HS-5 (cell line): ENCODE data around the gene SNRNP27.
"Not testable (repeated sequence)": the region's sequence is repeated elsewhere in the genome, so short reads cannot be mapped to it uniquely, and the experiment has no call there.

Source experiments
- DNase-seq: peaks from one replicate; pipeline ENCODE4 v3.0.0-alpha.2; 2012; ENCODE audit warnings: low read depth

The SNRNP27 gene

GRCh38 chr2:69893684-69894551 lies at the start of gene SNRNP27:
TSS of gene SNRNP27 (plus strand) at chr2:69893956. CDS start at chr2:69893985, 29 bp downstream.
- peak; percentile 49 for DNase-seq

DNA sequence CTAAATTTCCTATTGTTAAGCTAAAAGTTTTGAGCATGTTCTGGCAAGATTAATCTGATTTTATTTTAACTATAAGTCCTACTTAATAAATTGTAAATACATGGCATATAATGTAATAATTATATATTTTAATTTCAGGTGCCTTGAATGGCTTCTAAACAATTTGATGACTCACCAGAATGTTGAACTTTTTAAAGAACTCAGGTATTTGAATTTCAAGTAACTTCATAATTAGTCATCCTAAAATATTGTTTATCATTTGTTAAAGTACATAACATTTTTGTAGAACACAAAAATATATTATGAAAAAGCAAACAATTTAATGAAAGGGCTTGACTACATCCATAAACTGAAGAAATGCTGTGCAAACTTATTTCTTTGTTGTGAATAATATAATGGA lies 49.8 kb upstream of the SNRNP27 start:
- DNase-seq: no peak

DNA sequence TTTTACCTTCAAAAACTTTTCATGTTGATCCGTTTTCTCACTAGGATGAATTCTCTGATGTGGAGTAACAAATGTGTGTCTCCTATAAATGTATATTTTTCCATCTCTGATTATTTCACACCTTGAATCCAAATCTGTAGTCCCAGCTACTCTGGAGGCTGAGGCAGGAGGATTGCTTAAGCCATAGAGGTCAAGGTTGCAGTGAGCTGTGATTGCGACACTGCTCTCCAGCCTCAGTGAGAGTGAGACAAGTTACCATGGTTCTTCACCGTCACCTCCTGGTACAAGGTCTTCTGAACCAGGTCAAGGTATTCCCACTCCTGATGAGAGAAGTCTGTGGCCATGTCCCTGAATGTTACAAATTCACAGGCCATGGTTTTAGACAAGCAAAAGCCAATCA lies 49.2 kb upstream of the SNRNP27 start:
- DNase-seq: no peak

- no peak for DNase-seq
Observed at GRCh38 chr2:69846182-69847067, 47.3 kb upstream of the SNRNP27 start.

- no peak for DNase-seq
Observed at GRCh38 chr2:69847068-69847828, 46.5 kb upstream of the SNRNP27 start.

DNA sequence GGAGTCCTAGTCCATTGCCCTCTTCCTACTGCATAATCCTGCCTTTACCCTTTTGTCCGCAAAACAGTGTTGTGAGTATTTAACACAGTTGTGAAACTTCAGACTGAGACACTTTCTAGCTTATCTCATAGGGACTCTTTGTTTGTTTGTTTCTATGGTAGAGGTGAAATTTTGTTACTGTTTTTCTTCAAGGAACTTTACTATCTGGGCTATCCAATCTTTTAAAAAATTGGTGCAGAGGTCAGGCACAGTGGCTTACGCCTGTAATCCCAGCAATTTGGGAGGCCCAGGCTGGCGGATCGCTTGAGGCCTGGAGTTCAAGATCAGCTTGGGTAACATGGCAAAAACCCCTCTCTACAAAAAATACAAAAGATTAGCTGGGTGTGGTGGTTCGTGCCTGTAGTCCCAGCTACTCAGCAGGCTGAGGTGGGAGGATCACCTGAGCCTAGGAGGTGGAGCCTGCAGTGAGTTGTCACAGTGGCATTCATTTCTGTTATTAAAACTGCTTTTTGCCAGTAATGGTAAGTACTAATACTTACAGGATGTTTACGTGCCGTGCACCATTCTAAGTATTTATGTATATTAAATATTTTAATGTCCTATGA lies 45.5 kb upstream of the SNRNP27 start:
- DNase-seq: no peak

- DNase-seq: no peak
Observed at GRCh38 chr2:69858261-69858660, 35.5 kb upstream of the SNRNP27 start.

DNA sequence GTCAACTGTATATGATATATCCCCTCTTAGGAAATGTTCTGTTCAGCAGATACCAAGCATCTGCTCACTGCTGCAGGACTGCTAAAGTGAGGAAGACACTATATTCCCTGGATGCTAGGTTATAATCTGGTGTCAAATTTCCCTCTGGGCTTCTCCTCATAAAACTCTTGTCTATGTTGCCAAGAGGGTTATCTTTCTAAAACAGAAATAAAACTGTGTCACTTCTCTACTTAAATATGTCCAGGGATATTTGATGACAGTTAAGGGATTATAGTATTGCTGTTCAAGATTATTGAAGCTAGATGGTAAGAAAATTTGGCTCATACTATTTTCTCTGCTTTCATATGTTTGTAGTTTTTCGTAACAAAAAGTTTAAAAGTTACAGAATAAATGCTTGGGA lies 30.5 kb upstream of the SNRNP27 start:
- no peak for DNase-seq

DNA sequence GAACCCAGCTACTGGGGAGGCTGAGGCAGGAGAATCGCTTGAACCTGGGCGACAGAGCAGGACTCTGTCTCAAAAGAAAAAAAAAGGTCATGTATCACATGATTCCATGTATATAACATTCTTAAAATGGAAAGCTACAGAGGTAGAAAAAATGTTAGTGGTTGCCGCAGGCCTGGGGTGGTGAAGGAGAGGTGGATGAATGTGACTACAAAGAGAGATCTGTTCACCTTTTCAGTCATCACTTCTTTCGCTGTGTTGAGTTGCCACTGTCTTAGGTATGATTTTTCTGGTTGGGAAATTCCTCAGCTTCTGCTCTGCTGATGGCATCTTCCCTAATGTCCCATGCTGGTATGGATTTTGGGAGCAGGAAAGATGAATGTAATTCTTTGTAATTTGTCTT lies 5.3 kb upstream of the SNRNP27 start:
- no peak for DNase-seq

DNA sequence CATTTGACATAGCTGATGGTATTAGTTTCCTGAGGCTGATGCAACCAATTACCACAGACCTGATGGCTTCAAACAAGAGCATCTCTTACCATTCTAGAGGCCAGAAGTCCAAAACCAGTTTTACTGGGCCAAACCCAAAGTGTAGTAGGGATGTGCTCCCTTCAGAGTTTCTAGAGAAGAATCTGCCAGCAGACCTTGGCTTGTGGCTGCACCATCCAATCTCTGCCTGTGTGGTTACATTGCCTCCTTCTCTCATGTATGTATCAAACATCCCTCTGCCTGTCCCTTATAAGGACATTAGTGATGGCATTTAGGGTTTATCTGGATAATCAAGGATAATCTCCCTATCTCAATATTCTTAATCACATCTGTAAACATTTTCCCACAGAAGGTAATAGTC lies 4.5 kb upstream of the SNRNP27 start:
- DNase-seq: no peak

GRCh38 chr2:69890881-69891280 lies 2.9 kb upstream of the SNRNP27 start:
- DNase-seq: no peak

- not testable (repeated sequence) for DNase-seq
Observed at GRCh38 chr2:69892838-69893424, 825 bp upstream of the SNRNP27 start.

DNA sequence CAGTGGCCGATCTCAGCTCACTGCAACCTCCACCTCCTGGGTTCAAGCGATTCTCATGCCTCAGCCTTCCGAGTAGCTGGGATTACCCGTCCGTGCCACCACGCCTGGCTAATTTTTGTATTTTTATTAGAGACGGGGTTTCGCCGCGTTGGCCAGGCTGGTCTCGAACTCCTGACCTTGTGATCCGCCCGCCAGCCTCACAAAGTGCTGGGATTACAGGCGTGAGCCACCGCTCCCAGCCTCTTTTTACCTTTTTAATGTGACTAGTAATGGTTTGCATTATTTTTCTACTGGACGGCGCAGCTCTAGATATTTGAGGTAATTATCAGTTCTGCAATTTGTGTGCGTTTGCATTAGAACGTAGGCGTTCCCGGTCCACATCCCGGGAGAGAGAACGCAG lies 981 bp downstream of the SNRNP27 start:
- not testable (repeated sequence) for DNase-seq

GRCh38 chr2:69902213-69902922 lies 8.6 kb downstream of the SNRNP27 start:
- no peak for DNase-seq

DNA sequence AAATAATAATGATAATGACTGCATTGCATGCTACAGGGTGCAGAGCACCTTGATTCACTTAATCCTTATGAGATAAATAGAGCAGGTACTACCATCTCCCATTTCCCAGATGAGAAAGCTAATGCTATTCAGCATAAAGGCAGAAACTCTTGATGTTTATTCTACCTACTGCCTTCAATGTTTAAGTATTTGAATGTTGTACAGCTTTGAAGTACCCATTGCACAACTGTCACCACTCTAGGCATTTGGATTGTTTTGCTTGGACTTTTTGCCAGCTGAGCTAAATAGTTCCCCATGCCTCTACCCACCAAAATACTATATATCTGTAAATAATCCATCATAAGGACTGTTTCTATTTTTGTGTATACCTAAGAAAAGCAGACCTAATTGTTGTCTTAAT lies 13.5 kb downstream of the SNRNP27 start:
- no peak for DNase-seq

GRCh38 chr2:69911985-69912563 lies 18.3 kb downstream of the SNRNP27 start:
- DNase-seq: no peak

DNA sequence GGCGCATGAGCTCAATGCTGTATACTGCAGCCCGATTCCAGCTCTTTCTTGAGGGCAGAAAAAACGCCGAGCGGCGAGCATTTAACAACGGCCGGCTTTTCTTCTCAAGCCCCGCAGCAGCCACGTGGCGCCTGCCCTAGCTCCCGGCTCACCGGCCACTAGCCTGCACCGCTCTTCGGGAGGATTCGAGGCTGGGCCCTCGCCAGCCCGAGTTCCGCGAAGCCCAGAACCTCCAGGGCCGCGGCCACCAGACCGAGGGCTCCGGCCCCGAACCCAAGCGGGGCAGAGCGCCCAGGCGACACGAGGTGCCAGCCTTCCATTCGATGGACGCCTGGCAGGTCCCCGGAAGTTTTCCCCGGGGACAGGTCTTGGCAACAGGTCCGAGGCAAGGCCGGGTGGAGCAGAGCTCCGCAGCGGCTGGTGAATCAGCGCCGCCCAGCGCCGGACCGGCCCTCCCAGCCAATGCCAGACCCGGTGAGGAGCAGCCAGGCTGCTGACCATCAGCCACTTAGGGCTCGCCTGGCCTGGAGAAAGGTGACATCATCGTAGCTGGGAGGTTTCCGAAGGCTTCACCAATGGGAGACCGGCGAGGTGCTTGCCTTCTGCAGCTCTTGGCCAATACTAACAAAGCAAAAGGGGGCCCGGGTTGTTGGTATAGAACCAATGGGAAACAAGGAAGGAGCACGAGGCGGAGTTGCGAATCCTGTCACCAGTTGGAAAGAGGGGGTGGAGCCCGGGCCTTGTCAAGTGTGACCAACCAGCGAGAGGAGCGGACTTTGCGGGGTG lies 20.6 kb downstream of the SNRNP27 start:
- DNase-seq: peak; percentile 99

GRCh38 chr2:69914950-69915945 lies 21.5 kb downstream of the SNRNP27 start, which contains the start of gene MXD1:
TSS of gene MXD1 (plus strand) at chr2:69915109. CDS start at chr2:69915331, 222 bp downstream.
- no peak for DNase-seq
